Thoracic aorta (tissue), 2 donors: ENCODE results near the gene ADAMTS2. TPM values are rescaled to one million over a fixed set of nuclear protein-coding genes. Genes with fewer than 3 reads are reported as not detected.

ENCODE experiments used
- ATAC-seq: fragments of 150-250 bp; one replicate; pipeline ENCODE4 v1.8.0; 2017; ENCODE audit warnings: low read depth; ENCODE audit not compliant: insufficient number of reproducible peaks, low FRiP score
- DNase-seq: peaks from one replicate; pipeline ENCODE4 v3.0.0-alpha.2; 2020; ENCODE audit warnings: low spot score
- H3K27ac ChIP-seq, 2 donors: fragments of 200-600 bp; sonication (generic); 1 replicate in 1 of 2; 2 replicates in 1 of 2; pipeline ENCODE4 v1.5.1; 2016; ENCODE audit warnings: mild to moderate bottlenecking in 2 of 2, moderate library complexity in 2 of 2
- H3K27me3 ChIP-seq: fragments of 200-600 bp; sonication (generic); replicated peaks from 2 replicates; pipeline ENCODE4 v1.6.0; 2016; ENCODE audit warnings: mild to moderate bottlenecking; ENCODE audit not compliant: insufficient read depth
- H3K36me3 ChIP-seq: fragments of 200-600 bp; sonication (generic); one replicate; pipeline ENCODE4 v1.5.1; 2016
- H3K4me1 ChIP-seq, 2 donors: fragments of 200-600 bp; sonication (generic); 1 replicate in 1 of 2; 2 replicates in 1 of 2; pipeline versions ENCODE4 v1.5.1 to v1.6.0; 2016; ENCODE audit warnings: low read depth in 2 of 2, mild to moderate bottlenecking in 1 of 2; ENCODE audit not compliant: control insufficient read depth in 1 of 2
- H3K4me3 ChIP-seq: fragments of 200-600 bp; sonication (generic); 2 replicates; pipeline ENCODE4 v1.5.1; 2016; ENCODE audit warnings: mild to moderate bottlenecking
- H3K9me3 ChIP-seq: fragments of 200-600 bp; sonication (generic); 2 replicates; pipeline ENCODE4 v1.5.1; 2016
- total RNA-seq, 2 donors: library from RNA; depleted of rRNA; stranded (reverse); fragments of >200 nt; gene quantifications; one replicate each; pipeline versions ENCODE4 v1.1.0 to v1.2.3, GENCODE V29; 2016
- TF ChIP-seq, protein P1 (sequence below): fragments of 200-600 bp; sonication (generic); IDR thresholded peaks from one replicate; pipeline ENCODE4 v1.5.1; 2019; ENCODE audit warnings: antibody characterized with exemption

The ADAMTS2 gene
- total RNA-seq, 2 donors from 2014 or later, result 34.4 to 60.7 TPM

- DNase-seq (no peak), ATAC-seq (no peak)
- Histone ChIP-seq H3K4me3 (no peak overlapping the region), H3K27me3 (no peaks in the 10 kb centered on the region), H3K27ac (no peak overlapping the region), H3K9me3 (no peaks in the 10 kb centered on the region), H3K36me3 (no peaks in the 10 kb centered on the region), H3K4me1 (no peaks in the 10 kb centered on the region)
- TF ChIP-seq, protein P1, sequence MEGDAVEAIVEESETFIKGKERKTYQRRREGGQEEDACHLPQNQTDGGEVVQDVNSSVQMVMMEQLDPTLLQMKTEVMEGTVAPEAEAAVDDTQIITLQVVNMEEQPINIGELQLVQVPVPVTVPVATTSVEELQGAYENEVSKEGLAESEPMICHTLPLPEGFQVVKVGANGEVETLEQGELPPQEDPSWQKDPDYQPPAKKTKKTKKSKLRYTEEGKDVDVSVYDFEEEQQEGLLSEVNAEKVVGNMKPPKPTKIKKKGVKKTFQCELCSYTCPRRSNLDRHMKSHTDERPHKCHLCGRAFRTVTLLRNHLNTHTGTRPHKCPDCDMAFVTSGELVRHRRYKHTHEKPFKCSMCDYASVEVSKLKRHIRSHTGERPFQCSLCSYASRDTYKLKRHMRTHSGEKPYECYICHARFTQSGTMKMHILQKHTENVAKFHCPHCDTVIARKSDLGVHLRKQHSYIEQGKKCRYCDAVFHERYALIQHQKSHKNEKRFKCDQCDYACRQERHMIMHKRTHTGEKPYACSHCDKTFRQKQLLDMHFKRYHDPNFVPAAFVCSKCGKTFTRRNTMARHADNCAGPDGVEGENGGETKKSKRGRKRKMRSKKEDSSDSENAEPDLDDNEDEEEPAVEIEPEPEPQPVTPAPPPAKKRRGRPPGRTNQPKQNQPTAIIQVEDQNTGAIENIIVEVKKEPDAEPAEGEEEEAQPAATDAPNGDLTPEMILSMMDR, result no peak
Observed at GRCh38 chr5:179243333-179243732, 101.9 kb downstream of the ADAMTS2 start.

GRCh38 chr5:179242676-179243075, 102.6 kb downstream of the ADAMTS2 start:
- Histone ChIP-seq H3K27ac (no peak overlapping the region), H3K27me3 (no peaks in the 10 kb centered on the region), H3K36me3 (no peaks in the 10 kb centered on the region), H3K9me3 (no peaks in the 10 kb centered on the region), H3K4me1 (no peaks in the 10 kb centered on the region), H3K4me3 (no peak overlapping the region)
- DNase-seq, result no peak
- no peak for ATAC-seq
- TF ChIP-seq, protein P1, result no peak

DNA sequence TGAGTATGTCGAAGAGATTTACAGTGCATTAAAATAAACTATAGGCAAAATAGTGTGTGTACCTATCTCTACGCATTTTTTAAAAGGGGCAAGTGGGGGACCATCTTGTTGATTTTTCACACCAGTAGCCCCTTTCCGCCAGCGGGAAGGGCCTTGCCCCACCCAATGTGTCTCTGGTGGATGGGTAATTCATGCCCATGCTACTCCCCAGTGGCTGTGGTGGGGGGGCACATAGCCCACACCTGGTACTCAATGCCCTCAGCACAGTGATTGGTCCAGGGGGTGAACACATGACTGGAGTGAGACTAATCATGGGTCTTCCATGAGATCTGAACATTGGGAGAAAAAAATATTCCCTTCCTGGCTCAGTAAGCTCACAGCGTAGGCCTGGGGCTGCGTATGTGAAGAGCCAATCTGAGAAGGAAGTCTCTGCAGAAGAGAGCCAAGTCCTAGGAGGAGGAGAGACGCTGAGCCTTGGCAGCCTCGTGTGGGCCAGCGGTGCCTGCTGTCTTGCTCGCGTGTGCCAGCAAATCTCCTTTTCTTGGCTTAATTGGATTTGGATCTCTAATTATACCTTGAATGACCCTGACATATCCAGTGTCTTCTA, 103.4 kb downstream of the ADAMTS2 start:
- Histone ChIP-seq H3K4me3 (no peak overlapping the region), H3K27ac (no peak overlapping the region), H3K36me3 (no peaks in the 10 kb centered on the region), H3K9me3 (no peaks in the 10 kb centered on the region), H3K27me3 (no peaks in the 10 kb centered on the region), H3K4me1 (no peaks in the 10 kb centered on the region)
- DNase-seq (no peak), ATAC-seq (no peak)
- TF ChIP-seq, protein P1, result no peak

GRCh38 chr5:179241175-179241574, 104.1 kb downstream of the ADAMTS2 start:
- ATAC-seq, result no peak
- no peak for DNase-seq
- H3K4me1 ChIP-seq, result no peaks in the 10 kb centered on the region
- no peaks in the 10 kb centered on the region for H3K9me3 ChIP-seq
- H3K36me3 ChIP-seq, result no peaks in the 10 kb centered on the region
- TF ChIP-seq, protein P1, result no peak
- no peak overlapping the region for H3K4me3 ChIP-seq
- no peak overlapping the region for H3K27ac ChIP-seq
- no peaks in the 10 kb centered on the region for H3K27me3 ChIP-seq

DNA sequence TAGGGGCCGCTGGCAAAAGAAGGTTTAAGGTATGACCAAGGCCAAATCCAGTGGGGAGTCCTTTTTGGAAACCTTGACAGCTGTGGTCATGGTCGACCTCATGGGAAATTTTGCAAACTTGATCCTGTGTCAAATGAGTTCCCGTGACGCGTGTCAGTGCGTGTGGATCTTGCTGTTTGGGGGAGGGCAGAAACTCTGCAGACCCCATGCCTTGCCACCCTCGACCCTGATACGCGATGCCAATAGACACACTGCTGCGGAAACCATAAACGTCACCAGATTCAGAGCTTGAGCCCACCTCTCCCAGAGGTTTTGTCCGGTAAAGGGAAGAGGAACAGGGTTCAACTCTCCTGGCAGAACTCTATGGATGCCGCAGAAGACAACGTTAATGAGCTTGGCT, 104.7 kb downstream of the ADAMTS2 start:
- Histone ChIP-seq H3K9me3 (no peaks in the 10 kb centered on the region), H3K4me1 (no peaks in the 10 kb centered on the region), H3K36me3 (no peaks in the 10 kb centered on the region), H3K4me3 (no peak overlapping the region), H3K27me3 (no peaks in the 10 kb centered on the region), H3K27ac (no peak overlapping the region)
- DNase-seq (no peak), ATAC-seq (no peak)
- TF ChIP-seq, protein P1, result no peak
